ENCODE data around the gene TMTC2. TPM values are rescaled to one million over a fixed set of nuclear protein-coding genes. Genes with fewer than 3 reads are reported as not detected.
"Not testable (repeated sequence)": the region's sequence is repeated elsewhere in the genome, so short reads cannot be mapped to it uniquely, and the experiment has no call there.

The TMTC2 gene
- total RNA-seq, 2 donors from 2014 or later, result 1.6 to 2.5 TPM

GRCh38 chr12:82760423-82760822, 73.7 kb downstream of the TMTC2 start:
- Mint-ChIP-seq H3K27ac (no peak overlapping the region), H3K4me3 (no peak overlapping the region), H3K4me1 (ENCODE audit: low read depth in 2 of 2) (no peaks in the 10 kb centered on the region), H3K9me3 (no peaks in the 10 kb centered on the region), H3K27me3 (no peaks in the 10 kb centered on the region), H3K36me3 (no peaks in the 10 kb centered on the region)
- DNase-seq (ENCODE audit: low spot score) (no peak), ATAC-seq (no peak)

GRCh38 chr12:82765206-82765605, 78.5 kb downstream of the TMTC2 start:
- H3K4me3 Mint-ChIP-seq; H3K9me3 Mint-ChIP-seq; H3K27ac Mint-ChIP-seq; H3K4me1 Mint-ChIP-seq (ENCODE audit: low read depth in 2 of 2); H3K27me3 Mint-ChIP-seq; H3K36me3 Mint-ChIP-seq; ATAC-seq; DNase-seq (ENCODE audit: low spot score): not testable (repeated sequence)

- Mint-ChIP-seq H3K4me1 (ENCODE audit: low read depth in 2 of 2) (no peaks in the 10 kb centered on the region), H3K27me3 (no peaks in the 10 kb centered on the region), H3K4me3 (no peak overlapping the region), H3K27ac (no peak overlapping the region), H3K9me3 (no peaks in the 10 kb centered on the region), H3K36me3 (no peaks in the 10 kb centered on the region)
- DNase-seq (ENCODE audit: low spot score), result no peak
- ATAC-seq, result no peak
These were observed 79.4 kb downstream of the TMTC2 start for GRCh38 chr12:82765971-82766705.

GRCh38 chr12:82774666-82775065, 88.0 kb downstream of the TMTC2 start:
- Mint-ChIP-seq H3K27ac (no peak overlapping the region), H3K4me1 (ENCODE audit: low read depth in 2 of 2) (no peaks in the 10 kb centered on the region), H3K27me3 (no peaks in the 10 kb centered on the region), H3K4me3 (no peak overlapping the region), H3K36me3 (no peaks in the 10 kb centered on the region), H3K9me3 (no peaks in the 10 kb centered on the region)
- no peak for DNase-seq (ENCODE audit: low spot score)
- ATAC-seq, result no peak

GRCh38 chr12:82780517-82780916, 93.8 kb downstream of the TMTC2 start:
- Mint-ChIP-seq H3K27ac (no peak overlapping the region), H3K4me3 (no peak overlapping the region), H3K27me3 (no peaks in the 10 kb centered on the region), H3K9me3 (no peaks in the 10 kb centered on the region), H3K36me3 (no peaks in the 10 kb centered on the region), H3K4me1 (ENCODE audit: low read depth in 2 of 2) (no peaks in the 10 kb centered on the region)
- ATAC-seq (no peak), DNase-seq (ENCODE audit: low spot score) (no peak)

GRCh38 chr12:82781309-82781997, 94.7 kb downstream of the TMTC2 start:
- no peaks in the 10 kb centered on the region for H3K4me1 Mint-ChIP-seq (ENCODE audit: low read depth in 2 of 2)
- DNase-seq (ENCODE audit: low spot score) (no peak), ATAC-seq (no peak)
- H3K36me3 Mint-ChIP-seq, result no peaks in the 10 kb centered on the region
- H3K27ac Mint-ChIP-seq, result no peak overlapping the region
- peaks cover 3% of the 10 kb centered on the region for H3K9me3 Mint-ChIP-seq
- H3K27me3 Mint-ChIP-seq, result no peaks in the 10 kb centered on the region
- no peak overlapping the region for H3K4me3 Mint-ChIP-seq

GRCh38 chr12:82783435-82783834, 96.7 kb downstream of the TMTC2 start:
- H3K36me3 Mint-ChIP-seq, result no peaks in the 10 kb centered on the region
- no peak overlapping the region for H3K27ac Mint-ChIP-seq

GRCh38 chr12:82787016-82787415, 100.3 kb downstream of the TMTC2 start:
- Mint-ChIP-seq H3K4me1 (ENCODE audit: low read depth in 2 of 2) (no peaks in the 10 kb centered on the region), H3K9me3 (peaks cover 6% of the 10 kb centered on the region)
- DNase-seq (ENCODE audit: low spot score), result no peak

More at GRCh38 chr12:82783435-82783834, 96.7 kb downstream of the TMTC2 start:
- no peak overlapping the region for H3K4me3 Mint-ChIP-seq
- ATAC-seq (no peak), DNase-seq (ENCODE audit: low spot score) (no peak)
- H3K27me3 Mint-ChIP-seq, result no peaks in the 10 kb centered on the region
- H3K4me1 Mint-ChIP-seq (ENCODE audit: low read depth in 2 of 2), result no peaks in the 10 kb centered on the region
- H3K9me3 Mint-ChIP-seq, result peaks cover 3% of the 10 kb centered on the region

GRCh38 chr12:82788594-82788993, 101.9 kb downstream of the TMTC2 start:
- DNase-seq (ENCODE audit: low spot score) (no peak), ATAC-seq (no peak)
- Mint-ChIP-seq H3K9me3 (peaks cover 6% of the 10 kb centered on the region), H3K27ac (no peak overlapping the region), H3K4me3 (no peak overlapping the region), H3K4me1 (ENCODE audit: low read depth in 2 of 2) (no peaks in the 10 kb centered on the region), H3K27me3 (no peaks in the 10 kb centered on the region), H3K36me3 (no peaks in the 10 kb centered on the region)

More at GRCh38 chr12:82787016-82787415, 100.3 kb downstream of the TMTC2 start:
- H3K27ac Mint-ChIP-seq, result no peak overlapping the region
- no peaks in the 10 kb centered on the region for H3K27me3 Mint-ChIP-seq
- no peak for ATAC-seq
- H3K4me3 Mint-ChIP-seq, result no peak overlapping the region
- no peaks in the 10 kb centered on the region for H3K36me3 Mint-ChIP-seq

GRCh38 chr12:82789674-82790073, 103.0 kb downstream of the TMTC2 start:
- H3K27me3 Mint-ChIP-seq, result no peaks in the 10 kb centered on the region
- no peak overlapping the region for H3K4me3 Mint-ChIP-seq
- H3K36me3 Mint-ChIP-seq, result no peaks in the 10 kb centered on the region
- ATAC-seq (no peak), DNase-seq (ENCODE audit: low spot score) (no peak)
- H3K27ac Mint-ChIP-seq, result no peak overlapping the region
- H3K9me3 Mint-ChIP-seq, result peaks cover 11% of the 10 kb centered on the region
- no peaks in the 10 kb centered on the region for H3K4me1 Mint-ChIP-seq (ENCODE audit: low read depth in 2 of 2)

- Mint-ChIP-seq H3K36me3 (no peaks in the 10 kb centered on the region), H3K4me1 (ENCODE audit: low read depth in 2 of 2) (no peaks in the 10 kb centered on the region), H3K4me3 (no peak overlapping the region), H3K27me3 (no peaks in the 10 kb centered on the region), H3K27ac (no peak overlapping the region), H3K9me3 (peaks cover 7% of the 10 kb centered on the region)
- ATAC-seq (no peak), DNase-seq (ENCODE audit: low spot score) (no peak)
These were observed 107.1 kb downstream of the TMTC2 start for GRCh38 chr12:82793751-82794281.

GRCh38 chr12:82797480-82797879, 110.8 kb downstream of the TMTC2 start:
- no peak overlapping the region for H3K4me3 Mint-ChIP-seq
- no peak overlapping the region for H3K27ac Mint-ChIP-seq
- ATAC-seq (no peak), DNase-seq (ENCODE audit: low spot score) (no peak)
- peaks cover 7% of the 10 kb centered on the region for H3K9me3 Mint-ChIP-seq
- H3K27me3 Mint-ChIP-seq, result no peaks in the 10 kb centered on the region
- H3K36me3 Mint-ChIP-seq, result no peaks in the 10 kb centered on the region
- H3K4me1 Mint-ChIP-seq (ENCODE audit: low read depth in 2 of 2), result no peaks in the 10 kb centered on the region

- Mint-ChIP-seq H3K27ac (no peak overlapping the region), H3K27me3 (no peaks in the 10 kb centered on the region), H3K36me3 (no peaks in the 10 kb centered on the region), H3K9me3 (peaks cover 2% of the 10 kb centered on the region), H3K4me3 (no peak overlapping the region), H3K4me1 (ENCODE audit: low read depth in 2 of 2) (no peaks in the 10 kb centered on the region)
- no peak for DNase-seq (ENCODE audit: low spot score)
- no peak for ATAC-seq
These were observed 113.5 kb downstream of the TMTC2 start for GRCh38 chr12:82800185-82800584.

- peaks cover 2% of the 10 kb centered on the region for H3K9me3 Mint-ChIP-seq
- no peaks in the 10 kb centered on the region for H3K36me3 Mint-ChIP-seq
- no peak overlapping the region for H3K27ac Mint-ChIP-seq
- H3K4me3 Mint-ChIP-seq, result no peak overlapping the region
- no peaks in the 10 kb centered on the region for H3K27me3 Mint-ChIP-seq
- no peak for DNase-seq (ENCODE audit: low spot score)
- no peaks in the 10 kb centered on the region for H3K4me1 Mint-ChIP-seq (ENCODE audit: low read depth in 2 of 2)
- ATAC-seq, result no peak
These were observed 115.4 kb downstream of the TMTC2 start for GRCh38 chr12:82801951-82802610.
